NK-92 (cell line): Measurements from ENCODE around the gene AUTS2.

ENCODE experiments used
- DNase-seq: peaks from one replicate; lab custom pipeline; 2025; ENCODE audit not compliant: unreplicated experiment; lab: John Stamatoyannopoulos, UW

The AUTS2 gene

GRCh38 chr7:70319057-70319456 lies 720.8 kb downstream of the AUTS2 start:
- DNase-seq: no peak

GRCh38 chr7:70321016-70321590 lies 722.8 kb downstream of the AUTS2 start:
- DNase-seq: no peak

- no peak for DNase-seq
These were observed 724.6 kb downstream of the AUTS2 start for GRCh38 chr7:70322856-70323255.

- no peak for DNase-seq
These were observed 727.3 kb downstream of the AUTS2 start for GRCh38 chr7:70325509-70326101.

- DNase-seq: no peak
These were observed 736.0 kb downstream of the AUTS2 start for GRCh38 chr7:70334295-70334694.

- no peak for DNase-seq
These were observed 736.6 kb downstream of the AUTS2 start for GRCh38 chr7:70334871-70335270.

GRCh38 chr7:70336536-70336935 lies 738.3 kb downstream of the AUTS2 start:
- DNase-seq: no peak

- no peak for DNase-seq
These were observed 739.7 kb downstream of the AUTS2 start for GRCh38 chr7:70338015-70338414.

GRCh38 chr7:70340236-70340635 lies 742.0 kb downstream of the AUTS2 start:
- DNase-seq: no peak

- no peak for DNase-seq
These were observed 743.2 kb downstream of the AUTS2 start for GRCh38 chr7:70341446-70341845.

- no peak for DNase-seq
These were observed 745.2 kb downstream of the AUTS2 start for GRCh38 chr7:70343519-70343918.

- no peak for DNase-seq
These were observed 746.5 kb downstream of the AUTS2 start for GRCh38 chr7:70344726-70345125.

GRCh38 chr7:70346844-70347462 lies 748.7 kb downstream of the AUTS2 start:
- DNase-seq: no peak

- no peak for DNase-seq
These were observed 749.4 kb downstream of the AUTS2 start for GRCh38 chr7:70347463-70348254.

GRCh38 chr7:70349031-70349430 lies 750.8 kb downstream of the AUTS2 start:
- no peak for DNase-seq

- no peak for DNase-seq
These were observed 751.5 kb downstream of the AUTS2 start for GRCh38 chr7:70349819-70350218.

GRCh38 chr7:70352088-70352487 lies 753.8 kb downstream of the AUTS2 start:
- DNase-seq: no peak

- no peak for DNase-seq
These were observed 754.6 kb downstream of the AUTS2 start for GRCh38 chr7:70352906-70353305.

GRCh38 chr7:70353330-70353945 lies 755.2 kb downstream of the AUTS2 start:
- no peak for DNase-seq

- no peak for DNase-seq
These were observed 755.7 kb downstream of the AUTS2 start for GRCh38 chr7:70353946-70354335.

GRCh38 chr7:70354409-70355169 lies 756.3 kb downstream of the AUTS2 start:
- DNase-seq: no peak
